Measurements from ENCODE around the gene NLGN1.

The NLGN1 gene

GRCh38 chr3:173891272-173892100 lies 493.9 kb downstream of the NLGN1 start:
- Mint-ChIP-seq H3K9me3 (peaks cover 3% of the 10 kb centered on the region), H3K4me3 (no peak overlapping the region), H3K4me1 (ENCODE audit: low read depth) (no peaks in the 10 kb centered on the region), H3K27ac (no peak overlapping the region), H3K27me3 (ENCODE audit: low read depth) (no peaks in the 10 kb centered on the region), H3K36me3 (ENCODE audit: low read depth) (no peaks in the 10 kb centered on the region)

- no peak overlapping the region for H3K4me3 Mint-ChIP-seq
- no peaks in the 10 kb centered on the region for H3K36me3 Mint-ChIP-seq (ENCODE audit: low read depth)
- H3K4me1 Mint-ChIP-seq (ENCODE audit: low read depth) = no peaks in the 10 kb centered on the region
- H3K9me3 Mint-ChIP-seq = peaks cover 3% of the 10 kb centered on the region
- H3K27me3 Mint-ChIP-seq (ENCODE audit: low read depth) = no peaks in the 10 kb centered on the region
- H3K27ac Mint-ChIP-seq = no peak overlapping the region
Observed at GRCh38 chr3:173892547-173892946, 495.0 kb downstream of the NLGN1 start.

GRCh38 chr3:173893066-173893465 lies 495.5 kb downstream of the NLGN1 start:
- Mint-ChIP-seq H3K36me3 (ENCODE audit: low read depth) (no peaks in the 10 kb centered on the region), H3K4me3 (no peak overlapping the region), H3K27ac (no peak overlapping the region), H3K9me3 (peaks cover 3% of the 10 kb centered on the region), H3K27me3 (ENCODE audit: low read depth) (no peaks in the 10 kb centered on the region), H3K4me1 (ENCODE audit: low read depth) (no peaks in the 10 kb centered on the region)

- Mint-ChIP-seq H3K27me3 (ENCODE audit: low read depth) (no peaks in the 10 kb centered on the region), H3K9me3 (peaks cover 3% of the 10 kb centered on the region), H3K4me1 (ENCODE audit: low read depth) (no peaks in the 10 kb centered on the region), H3K4me3 (no peak overlapping the region), H3K36me3 (ENCODE audit: low read depth) (no peaks in the 10 kb centered on the region), H3K27ac (no peak overlapping the region)
Observed at GRCh38 chr3:173893835-173894234, 496.3 kb downstream of the NLGN1 start.

- Mint-ChIP-seq H3K4me3 (no peak overlapping the region), H3K27ac (no peak overlapping the region), H3K27me3 (ENCODE audit: low read depth) (no peaks in the 10 kb centered on the region), H3K9me3 (no peaks in the 10 kb centered on the region), H3K4me1 (ENCODE audit: low read depth) (no peaks in the 10 kb centered on the region), H3K36me3 (ENCODE audit: low read depth) (no peaks in the 10 kb centered on the region)
Observed at GRCh38 chr3:173897631-173898030, 500.1 kb downstream of the NLGN1 start.

- Mint-ChIP-seq H3K4me1 (ENCODE audit: low read depth) (no peaks in the 10 kb centered on the region), H3K27me3 (ENCODE audit: low read depth) (no peaks in the 10 kb centered on the region), H3K9me3 (no peaks in the 10 kb centered on the region), H3K4me3 (no peak overlapping the region), H3K27ac (no peak overlapping the region), H3K36me3 (ENCODE audit: low read depth) (no peaks in the 10 kb centered on the region)
Observed at GRCh38 chr3:173901649-173902048, 504.1 kb downstream of the NLGN1 start.

- Mint-ChIP-seq H3K4me1 (ENCODE audit: low read depth) (no peaks in the 10 kb centered on the region), H3K4me3 (no peak overlapping the region), H3K27ac (no peak overlapping the region), H3K27me3 (ENCODE audit: low read depth) (no peaks in the 10 kb centered on the region), H3K9me3 (no peaks in the 10 kb centered on the region), H3K36me3 (ENCODE audit: low read depth) (no peaks in the 10 kb centered on the region)
Observed at GRCh38 chr3:173902401-173902800, 504.9 kb downstream of the NLGN1 start.

GRCh38 chr3:173902871-173903270 lies 505.3 kb downstream of the NLGN1 start:
- H3K4me1 Mint-ChIP-seq (ENCODE audit: low read depth) = no peaks in the 10 kb centered on the region
- no peaks in the 10 kb centered on the region for H3K27me3 Mint-ChIP-seq (ENCODE audit: low read depth)
- no peak overlapping the region for H3K27ac Mint-ChIP-seq
- H3K4me3 Mint-ChIP-seq = no peak overlapping the region
- H3K36me3 Mint-ChIP-seq (ENCODE audit: low read depth) = no peaks in the 10 kb centered on the region
- no peaks in the 10 kb centered on the region for H3K9me3 Mint-ChIP-seq

- H3K9me3 Mint-ChIP-seq = no peaks in the 10 kb centered on the region
- no peaks in the 10 kb centered on the region for H3K4me1 Mint-ChIP-seq (ENCODE audit: low read depth)
- no peaks in the 10 kb centered on the region for H3K27me3 Mint-ChIP-seq (ENCODE audit: low read depth)
- H3K36me3 Mint-ChIP-seq (ENCODE audit: low read depth) = no peaks in the 10 kb centered on the region
- no peak overlapping the region for H3K27ac Mint-ChIP-seq
- H3K4me3 Mint-ChIP-seq = no peak overlapping the region
Observed at GRCh38 chr3:173905381-173905780, 507.8 kb downstream of the NLGN1 start.

GRCh38 chr3:173911446-173911845 lies 513.9 kb downstream of the NLGN1 start:
- Mint-ChIP-seq H3K4me3 (no peak overlapping the region), H3K27ac (no peak overlapping the region), H3K36me3 (ENCODE audit: low read depth) (no peaks in the 10 kb centered on the region), H3K9me3 (no peaks in the 10 kb centered on the region), H3K27me3 (ENCODE audit: low read depth) (no peaks in the 10 kb centered on the region), H3K4me1 (ENCODE audit: low read depth) (no peaks in the 10 kb centered on the region)

GRCh38 chr3:173912126-173912525 lies 514.6 kb downstream of the NLGN1 start:
- Mint-ChIP-seq H3K4me3 (no peak overlapping the region), H3K27ac (no peak overlapping the region), H3K9me3 (no peaks in the 10 kb centered on the region), H3K27me3 (ENCODE audit: low read depth) (no peaks in the 10 kb centered on the region), H3K36me3 (ENCODE audit: low read depth) (no peaks in the 10 kb centered on the region), H3K4me1 (ENCODE audit: low read depth) (no peaks in the 10 kb centered on the region)

- Mint-ChIP-seq H3K27ac (no peak overlapping the region), H3K27me3 (ENCODE audit: low read depth) (no peaks in the 10 kb centered on the region), H3K36me3 (ENCODE audit: low read depth) (no peaks in the 10 kb centered on the region), H3K9me3 (no peaks in the 10 kb centered on the region), H3K4me3 (no peak overlapping the region), H3K4me1 (ENCODE audit: low read depth) (no peaks in the 10 kb centered on the region)
Observed at GRCh38 chr3:173913397-173913796, 515.9 kb downstream of the NLGN1 start.

GRCh38 chr3:173913974-173914421 lies 516.5 kb downstream of the NLGN1 start:
- H3K27ac Mint-ChIP-seq = no peak overlapping the region
- no peaks in the 10 kb centered on the region for H3K27me3 Mint-ChIP-seq (ENCODE audit: low read depth)
- no peak overlapping the region for H3K4me3 Mint-ChIP-seq
- no peaks in the 10 kb centered on the region for H3K4me1 Mint-ChIP-seq (ENCODE audit: low read depth)
- no peaks in the 10 kb centered on the region for H3K36me3 Mint-ChIP-seq (ENCODE audit: low read depth)
- no peaks in the 10 kb centered on the region for H3K9me3 Mint-ChIP-seq

- no peaks in the 10 kb centered on the region for H3K36me3 Mint-ChIP-seq (ENCODE audit: low read depth)
- H3K4me1 Mint-ChIP-seq (ENCODE audit: low read depth) = no peaks in the 10 kb centered on the region
- no peaks in the 10 kb centered on the region for H3K9me3 Mint-ChIP-seq
- H3K4me3 Mint-ChIP-seq = no peak overlapping the region
- H3K27me3 Mint-ChIP-seq (ENCODE audit: low read depth) = no peaks in the 10 kb centered on the region
- H3K27ac Mint-ChIP-seq = no peak overlapping the region
Observed at GRCh38 chr3:173916799-173917198, 519.3 kb downstream of the NLGN1 start.

- H3K4me3 Mint-ChIP-seq = no peak overlapping the region
- no peaks in the 10 kb centered on the region for H3K9me3 Mint-ChIP-seq
- no peaks in the 10 kb centered on the region for H3K36me3 Mint-ChIP-seq (ENCODE audit: low read depth)
- H3K27me3 Mint-ChIP-seq (ENCODE audit: low read depth) = no peaks in the 10 kb centered on the region
- H3K27ac Mint-ChIP-seq = no peak overlapping the region
- no peaks in the 10 kb centered on the region for H3K4me1 Mint-ChIP-seq (ENCODE audit: low read depth)
Observed at GRCh38 chr3:173920386-173920785, 522.8 kb downstream of the NLGN1 start.

Data from T-helper 1 cell treated with Interleukin-12 subunit alpha and Interleukin-12 subunit beta and Interleukin-4 antibody, amounts not matched to agents 30 μg/mL and 1 μg/mL, for 36 hours (primary cell).